HL-60 (cell line): Measurements from ENCODE around the gene ZNF839.

Experiments used
- GABPA ChIP-seq: IDR thresholded peaks from 2 replicates; pipeline ENCODE4 v1.6.1; 2012; ENCODE audit warnings: low read depth
- POLR2AphosphoS5 ChIP-seq: IDR thresholded peaks from 2 replicates; pipeline ENCODE4 v1.6.1; 2012; ENCODE audit warnings: low read depth
- TF ChIP-seq, protein P1 (sequence below): IDR thresholded peaks from 2 replicates; pipeline ENCODE4 v1.6.1; 2012; ENCODE audit warnings: low read depth; ENCODE audit not compliant: insufficient replicate concordance
- TF ChIP-seq, protein P2 (sequence below): IDR thresholded peaks from one replicate; pipeline ENCODE4 v1.5.1; 2011; ENCODE audit warnings: low read length, control low read depth, inconsistent platforms; ENCODE audit not compliant: insufficient read depth

DNA sequence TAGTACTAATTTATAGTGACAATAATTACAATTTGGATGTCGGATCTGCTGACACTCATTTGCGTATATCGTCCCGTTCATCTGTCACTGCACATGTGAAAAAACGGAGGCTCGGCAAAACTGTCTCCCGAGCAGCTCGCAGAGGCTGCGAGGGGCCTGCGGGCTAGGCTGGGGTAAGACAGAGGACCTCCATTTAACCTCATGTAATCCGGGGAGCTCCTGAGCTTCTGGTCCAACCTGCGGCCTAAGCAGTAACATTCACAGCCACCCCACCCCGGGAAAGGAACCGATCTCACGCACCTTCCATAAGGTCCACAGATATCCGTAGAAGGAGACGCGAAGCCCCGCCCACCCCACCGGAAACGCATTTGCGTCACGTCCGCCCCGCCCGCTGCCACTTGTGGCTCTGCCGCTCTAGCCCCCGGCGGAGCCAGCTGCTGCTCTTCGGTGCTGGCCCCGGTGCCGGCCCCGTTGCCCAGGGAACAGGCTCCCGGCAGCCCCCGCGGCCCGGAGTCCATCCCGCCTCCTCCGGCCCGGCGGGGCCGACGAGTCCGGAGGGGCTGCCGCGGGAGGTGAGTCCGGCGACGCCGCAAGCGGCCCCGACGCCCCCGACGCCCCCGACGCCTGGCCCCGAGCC, 43.1 kb downstream of the ZNF839 start, which contains the start of the genes CINP and TECPR2:
- TF ChIP-seq, protein P1, sequence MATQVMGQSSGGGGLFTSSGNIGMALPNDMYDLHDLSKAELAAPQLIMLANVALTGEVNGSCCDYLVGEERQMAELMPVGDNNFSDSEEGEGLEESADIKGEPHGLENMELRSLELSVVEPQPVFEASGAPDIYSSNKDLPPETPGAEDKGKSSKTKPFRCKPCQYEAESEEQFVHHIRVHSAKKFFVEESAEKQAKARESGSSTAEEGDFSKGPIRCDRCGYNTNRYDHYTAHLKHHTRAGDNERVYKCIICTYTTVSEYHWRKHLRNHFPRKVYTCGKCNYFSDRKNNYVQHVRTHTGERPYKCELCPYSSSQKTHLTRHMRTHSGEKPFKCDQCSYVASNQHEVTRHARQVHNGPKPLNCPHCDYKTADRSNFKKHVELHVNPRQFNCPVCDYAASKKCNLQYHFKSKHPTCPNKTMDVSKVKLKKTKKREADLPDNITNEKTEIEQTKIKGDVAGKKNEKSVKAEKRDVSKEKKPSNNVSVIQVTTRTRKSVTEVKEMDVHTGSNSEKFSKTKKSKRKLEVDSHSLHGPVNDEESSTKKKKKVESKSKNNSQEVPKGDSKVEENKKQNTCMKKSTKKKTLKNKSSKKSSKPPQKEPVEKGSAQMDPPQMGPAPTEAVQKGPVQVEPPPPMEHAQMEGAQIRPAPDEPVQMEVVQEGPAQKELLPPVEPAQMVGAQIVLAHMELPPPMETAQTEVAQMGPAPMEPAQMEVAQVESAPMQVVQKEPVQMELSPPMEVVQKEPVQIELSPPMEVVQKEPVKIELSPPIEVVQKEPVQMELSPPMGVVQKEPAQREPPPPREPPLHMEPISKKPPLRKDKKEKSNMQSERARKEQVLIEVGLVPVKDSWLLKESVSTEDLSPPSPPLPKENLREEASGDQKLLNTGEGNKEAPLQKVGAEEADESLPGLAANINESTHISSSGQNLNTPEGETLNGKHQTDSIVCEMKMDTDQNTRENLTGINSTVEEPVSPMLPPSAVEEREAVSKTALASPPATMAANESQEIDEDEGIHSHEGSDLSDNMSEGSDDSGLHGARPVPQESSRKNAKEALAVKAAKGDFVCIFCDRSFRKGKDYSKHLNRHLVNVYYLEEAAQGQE = peak; percentile 41
- TF ChIP-seq, protein P2, sequence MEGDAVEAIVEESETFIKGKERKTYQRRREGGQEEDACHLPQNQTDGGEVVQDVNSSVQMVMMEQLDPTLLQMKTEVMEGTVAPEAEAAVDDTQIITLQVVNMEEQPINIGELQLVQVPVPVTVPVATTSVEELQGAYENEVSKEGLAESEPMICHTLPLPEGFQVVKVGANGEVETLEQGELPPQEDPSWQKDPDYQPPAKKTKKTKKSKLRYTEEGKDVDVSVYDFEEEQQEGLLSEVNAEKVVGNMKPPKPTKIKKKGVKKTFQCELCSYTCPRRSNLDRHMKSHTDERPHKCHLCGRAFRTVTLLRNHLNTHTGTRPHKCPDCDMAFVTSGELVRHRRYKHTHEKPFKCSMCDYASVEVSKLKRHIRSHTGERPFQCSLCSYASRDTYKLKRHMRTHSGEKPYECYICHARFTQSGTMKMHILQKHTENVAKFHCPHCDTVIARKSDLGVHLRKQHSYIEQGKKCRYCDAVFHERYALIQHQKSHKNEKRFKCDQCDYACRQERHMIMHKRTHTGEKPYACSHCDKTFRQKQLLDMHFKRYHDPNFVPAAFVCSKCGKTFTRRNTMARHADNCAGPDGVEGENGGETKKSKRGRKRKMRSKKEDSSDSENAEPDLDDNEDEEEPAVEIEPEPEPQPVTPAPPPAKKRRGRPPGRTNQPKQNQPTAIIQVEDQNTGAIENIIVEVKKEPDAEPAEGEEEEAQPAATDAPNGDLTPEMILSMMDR = no peak
- TF ChIP-seq POLR2AphosphoS5 = peak; percentile 69; the same call in 1 of the 2 replicates
- peak; percentile 85 for TF ChIP-seq GABPA
